ENCODE data around the gene HGS. TPM values are rescaled to one million over a fixed set of nuclear protein-coding genes. Genes with fewer than 3 reads are reported as not detected.

Gene HGS
- total RNA-seq, 1 experiment from 2014 or later: 119 TPM

GRCh38 chr17:81713004-81713555, 29.3 kb downstream of the HGS start:
- DNase-seq: no peak
- Histone ChIP-seq H3K4me3 (ENCODE audit: insufficient read depth, low read depth, low read length) (peak overlapping the region; percentile 88), H3K36me3 (replicated peaks; ENCODE audit: control insufficient read depth, insufficient read depth, low read length) (peaks cover 1% of the 10 kb centered on the region), H3K27me3 (ENCODE audit: control insufficient read depth, insufficient read depth, low read length) (peaks cover 1% of the 10 kb centered on the region; the same call in 1 of the 2 replicates)

- Histone ChIP-seq H3K36me3 (replicated peaks; ENCODE audit: control insufficient read depth, insufficient read depth, low read length) (peaks cover 1% of the 10 kb centered on the region), H3K27me3 (ENCODE audit: control insufficient read depth, insufficient read depth, low read length) (peaks cover 1% of the 10 kb centered on the region; the same call in 1 of the 2 replicates), H3K4me3 (ENCODE audit: insufficient read depth, low read depth, low read length) (no peak overlapping the region; the same call in 1 of the 2 replicates)
- DNase-seq: no peak
Measured at GRCh38 chr17:81713556-81714411, 30.0 kb downstream of the HGS start.

DNA sequence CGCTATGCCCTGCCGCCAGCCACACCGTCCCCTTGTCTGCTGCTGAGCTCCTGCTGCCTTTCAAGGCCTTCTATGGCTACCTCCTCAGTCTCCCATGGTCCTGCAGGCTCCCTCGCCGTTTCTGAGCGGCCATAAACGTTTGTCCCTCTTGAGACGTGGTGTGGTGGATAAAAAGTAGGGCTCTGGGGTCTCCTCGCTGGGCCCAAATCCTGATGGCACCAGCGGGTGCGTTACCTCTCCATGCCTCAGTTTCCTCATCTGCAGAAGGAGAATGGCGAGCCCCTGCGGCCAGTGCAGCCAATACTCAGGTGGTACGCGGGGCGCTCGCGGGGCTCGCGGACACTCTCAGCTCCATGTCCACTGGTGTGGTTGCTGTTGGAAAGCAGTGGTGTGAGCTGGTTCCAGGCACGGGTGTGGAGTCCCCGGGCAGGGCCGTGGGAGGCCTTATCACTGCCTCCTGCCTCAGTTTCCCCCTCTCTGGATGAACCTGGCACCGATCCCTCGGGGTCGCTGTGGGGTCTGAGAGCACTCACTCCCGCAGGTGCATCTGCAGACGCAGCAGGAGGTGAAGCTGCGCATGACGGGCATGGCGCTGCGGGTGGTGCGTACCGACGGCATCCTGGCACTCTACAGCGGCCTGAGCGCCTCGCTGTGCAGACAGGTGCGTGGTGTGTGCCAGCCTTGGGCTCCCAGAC, 30.7 kb downstream of the HGS start:
- Histone ChIP-seq H3K4me3 (ENCODE audit: insufficient read depth, low read depth, low read length) (no peak overlapping the region), H3K36me3 (replicated peaks; ENCODE audit: control insufficient read depth, insufficient read depth, low read length) (peaks cover 1% of the 10 kb centered on the region), H3K27me3 (ENCODE audit: control insufficient read depth, insufficient read depth, low read length) (peaks cover 1% of the 10 kb centered on the region; the same call in 1 of the 2 replicates)
- no peak for DNase-seq

DNA sequence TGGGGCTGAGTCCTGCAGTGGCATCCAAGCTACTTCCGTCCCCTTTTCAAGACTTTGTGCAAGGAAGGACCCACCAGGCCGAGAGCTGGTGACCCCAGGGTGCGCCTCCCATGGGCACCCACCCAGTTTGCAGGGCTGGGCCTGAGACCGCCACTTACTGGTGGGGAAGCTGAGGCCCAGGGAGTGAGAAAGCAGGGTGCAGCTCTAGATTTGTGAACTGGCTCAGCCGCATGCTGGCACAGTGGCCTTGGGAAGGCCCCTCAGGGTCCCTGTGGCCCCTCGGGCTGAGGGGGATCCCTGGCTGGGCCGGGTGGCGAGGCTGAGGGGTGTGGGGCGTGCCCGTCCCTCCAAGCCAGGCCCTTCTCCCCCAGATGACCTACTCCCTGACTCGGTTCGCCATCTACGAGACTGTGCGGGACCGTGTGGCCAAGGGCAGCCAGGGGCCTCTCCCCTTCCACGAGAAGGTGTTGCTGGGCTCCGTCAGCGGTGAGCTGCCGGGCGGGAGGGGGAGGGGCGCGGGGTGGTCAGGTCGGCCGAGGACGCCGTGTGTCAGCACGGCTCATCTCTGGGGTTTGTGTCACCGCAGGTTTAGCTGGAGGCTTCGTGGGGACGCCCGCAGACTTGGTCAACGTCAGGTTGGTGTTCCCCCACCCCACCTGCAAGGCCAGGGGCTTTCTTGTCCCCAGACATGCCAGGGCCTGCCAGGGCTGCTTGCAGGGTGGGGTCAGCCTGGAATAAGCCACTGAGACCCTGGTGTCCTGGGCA, 31.5 kb downstream of the HGS start:
- DNase-seq: no peak
- Histone ChIP-seq H3K36me3 (replicated peaks; ENCODE audit: control insufficient read depth, insufficient read depth, low read length) (peaks cover 1% of the 10 kb centered on the region), H3K27me3 (ENCODE audit: control insufficient read depth, insufficient read depth, low read length) (peaks cover 1% of the 10 kb centered on the region; the same call in 1 of the 2 replicates), H3K4me3 (ENCODE audit: insufficient read depth, low read depth, low read length) (no peak overlapping the region)

DNA sequence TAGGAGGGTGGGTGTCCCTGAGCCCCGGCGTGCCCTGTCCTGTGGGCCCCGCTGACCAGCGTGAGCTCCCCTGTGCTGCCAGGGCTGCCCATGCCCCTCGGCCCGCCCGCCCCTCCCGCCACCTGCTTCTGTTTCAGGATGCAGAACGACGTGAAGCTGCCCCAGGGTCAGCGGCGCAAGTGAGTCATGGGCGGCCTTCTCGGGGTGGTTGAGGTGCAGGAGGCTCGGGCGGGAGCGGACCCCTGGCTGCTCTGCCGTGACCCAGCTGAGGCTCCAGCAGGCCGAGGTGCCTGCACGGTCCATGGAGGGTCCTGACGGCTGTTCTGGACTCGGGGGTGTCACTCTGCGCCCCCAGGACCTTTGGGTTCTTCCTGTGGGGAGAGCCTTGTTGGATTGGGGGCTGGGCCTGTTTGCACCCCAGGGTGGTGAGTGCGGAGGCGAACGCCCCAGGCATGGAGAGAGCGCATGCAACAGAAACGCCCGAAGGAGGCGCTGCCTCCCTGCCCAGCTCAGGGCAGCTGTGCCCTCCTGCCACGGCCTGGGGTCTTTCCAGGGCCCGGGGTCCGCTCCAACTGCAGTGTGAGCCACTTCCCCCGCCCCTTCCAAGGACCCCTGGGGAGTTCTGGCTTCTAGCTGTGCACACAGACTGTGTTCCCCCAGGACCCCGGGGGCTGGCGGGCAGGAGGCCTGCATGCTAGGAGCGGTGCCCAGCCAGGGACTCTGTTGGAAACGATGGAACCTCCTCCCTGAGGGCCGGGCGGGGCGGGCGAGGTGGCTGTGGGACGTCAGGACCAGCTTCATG, 32.3 kb downstream of the HGS start:
- H3K4me3 ChIP-seq (ENCODE audit: insufficient read depth, low read depth, low read length): no peak overlapping the region
- peaks cover 1% of the 10 kb centered on the region for H3K36me3 ChIP-seq (replicated peaks; ENCODE audit: control insufficient read depth, insufficient read depth, low read length)
- no peak for DNase-seq
- H3K27me3 ChIP-seq (ENCODE audit: control insufficient read depth, insufficient read depth, low read length): no peaks in the 10 kb centered on the region

DNA sequence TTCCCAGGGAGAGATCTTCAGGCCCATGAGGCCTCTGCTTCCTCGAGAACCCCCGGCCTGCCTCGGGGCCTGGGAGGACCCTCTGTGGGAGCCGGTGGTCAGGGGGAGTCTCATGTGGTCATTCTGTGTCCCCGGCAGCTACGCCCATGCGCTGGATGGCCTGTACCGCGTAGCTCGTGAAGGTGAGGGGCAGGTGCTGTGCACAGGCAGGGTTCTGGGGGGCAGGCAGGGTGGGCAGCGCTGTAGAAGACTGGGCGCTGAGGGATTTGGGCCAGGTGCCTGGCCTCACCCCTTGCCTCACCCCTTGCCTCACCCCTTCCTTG, 32.8 kb downstream of the HGS start:
- Histone ChIP-seq H3K27me3 (ENCODE audit: control insufficient read depth, insufficient read depth, low read length) (no peaks in the 10 kb centered on the region), H3K36me3 (replicated peaks; ENCODE audit: control insufficient read depth, insufficient read depth, low read length) (peaks cover 1% of the 10 kb centered on the region), H3K4me3 (ENCODE audit: insufficient read depth, low read depth, low read length) (no peak overlapping the region)
- DNase-seq: no peak

DNA sequence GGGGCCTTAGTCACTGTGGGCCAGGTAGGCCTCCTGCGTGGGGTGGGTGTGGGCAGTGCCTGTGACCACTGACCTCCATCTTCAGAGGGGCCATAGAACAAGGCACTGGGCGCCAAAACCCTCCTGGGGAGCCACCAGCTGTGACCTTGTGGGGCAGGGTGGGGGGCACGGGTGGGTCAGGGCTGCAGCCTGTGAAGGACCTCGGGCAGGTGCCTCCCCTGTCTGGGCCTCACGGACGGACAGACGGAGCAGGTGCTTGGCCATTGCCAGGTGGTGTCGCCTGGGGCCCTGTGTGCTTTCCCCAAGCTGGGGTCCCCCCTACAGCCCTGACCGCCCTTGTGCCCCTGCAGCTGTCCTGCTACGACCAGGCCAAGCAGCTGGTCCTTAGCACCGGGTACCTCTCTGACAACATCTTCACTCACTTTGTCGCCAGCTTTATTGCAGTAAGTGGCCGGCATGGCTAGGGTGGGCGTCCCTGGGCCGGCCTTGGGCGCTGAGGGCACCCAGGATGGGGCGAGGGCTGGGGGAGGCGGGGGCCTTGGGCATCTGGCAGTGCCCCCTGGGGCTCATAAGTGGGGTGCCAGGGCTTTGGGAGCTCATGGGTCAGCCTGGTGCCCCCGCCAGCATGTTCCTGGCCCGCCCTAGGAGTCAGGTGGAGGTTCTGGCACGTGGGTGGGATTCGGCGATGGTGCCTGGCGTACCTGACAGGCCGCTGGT, 33.4 kb downstream of the HGS start:
- DNase-seq: no peak
- Histone ChIP-seq H3K27me3 (ENCODE audit: control insufficient read depth, insufficient read depth, low read length) (no peaks in the 10 kb centered on the region), H3K36me3 (replicated peaks; ENCODE audit: control insufficient read depth, insufficient read depth, low read length) (peaks cover 1% of the 10 kb centered on the region), H3K4me3 (ENCODE audit: insufficient read depth, low read depth, low read length) (no peak overlapping the region)

GRCh38 chr17:81717766-81718089, 33.9 kb downstream of the HGS start:
- H3K27me3 ChIP-seq (ENCODE audit: control insufficient read depth, insufficient read depth, low read length): no peaks in the 10 kb centered on the region
- DNase-seq: no peak

GRCh38 chr17:81719410-81720266, 35.8 kb downstream of the HGS start:
- H3K36me3 ChIP-seq (replicated peaks; ENCODE audit: control insufficient read depth, insufficient read depth, low read length): peaks cover 1% of the 10 kb centered on the region
- H3K4me3 ChIP-seq (ENCODE audit: insufficient read depth, low read depth, low read length): no peak overlapping the region
- H3K27me3 ChIP-seq (ENCODE audit: control insufficient read depth, insufficient read depth, low read length): no peaks in the 10 kb centered on the region
- no peak for DNase-seq

More at GRCh38 chr17:81717766-81718089, 33.9 kb downstream of the HGS start:
- peaks cover 1% of the 10 kb centered on the region for H3K36me3 ChIP-seq (replicated peaks; ENCODE audit: control insufficient read depth, insufficient read depth, low read length)
- H3K4me3 ChIP-seq (ENCODE audit: insufficient read depth, low read depth, low read length): no peak overlapping the region

- Histone ChIP-seq H3K4me3 (ENCODE audit: insufficient read depth, low read depth, low read length) (no peak overlapping the region), H3K36me3 (replicated peaks; ENCODE audit: control insufficient read depth, insufficient read depth, low read length) (peaks cover 1% of the 10 kb centered on the region; the same call in 1 of the 2 replicates), H3K27me3 (ENCODE audit: control insufficient read depth, insufficient read depth, low read length) (no peaks in the 10 kb centered on the region)
- DNase-seq: no peak
Measured at GRCh38 chr17:81720267-81721071, 36.7 kb downstream of the HGS start.

GRCh38 chr17:81722184-81723120, 38.6 kb downstream of the HGS start:
- peak; percentile 82 for DNase-seq
- Histone ChIP-seq H3K4me3 (ENCODE audit: insufficient read depth, low read depth, low read length) (no peak overlapping the region), H3K27me3 (ENCODE audit: control insufficient read depth, insufficient read depth, low read length) (no peaks in the 10 kb centered on the region), H3K36me3 (replicated peaks; ENCODE audit: control insufficient read depth, insufficient read depth, low read length) (no peaks in the 10 kb centered on the region)
